GM19351 (cell line): ENCODE results near the gene CIC.

Experiments used
- ATAC-seq: cut with Tn5 transposase; IDR thresholded peaks from one replicate; pipeline ENCODE4 v1.9.1; 2021; ENCODE audit warnings: mild to moderate bottlenecking, moderate library complexity; ENCODE audit not compliant: unreplicated experiment

Gene CIC

GRCh38 chr19:42303101-42303464, 34.0 kb downstream of the CIC start:
- ATAC-seq = no peak

GRCh38 chr19:42303876-42304275, 34.8 kb downstream of the CIC start:
- no peak for ATAC-seq

GRCh38 chr19:42306646-42307045, 37.6 kb downstream of the CIC start:
- no peak for ATAC-seq

GRCh38 chr19:42309686-42310085, 40.6 kb downstream of the CIC start:
- no peak for ATAC-seq

GRCh38 chr19:42311657-42312056, 42.6 kb downstream of the CIC start:
- ATAC-seq = no peak

GRCh38 chr19:42312370-42312769, 43.3 kb downstream of the CIC start:
- no peak for ATAC-seq

- no peak for ATAC-seq
Observed at GRCh38 chr19:42313096-42313839, 44.2 kb downstream of the CIC start, which contains the start of gene TMEM145. Gene TMEM145 (plus strand): TSS chr19:42313309. CDS start chr19:42313377, 68 bp downstream.

GRCh38 chr19:42313840-42314755, 45.0 kb downstream of the CIC start:
- no peak for ATAC-seq

- ATAC-seq = no peak
Observed at GRCh38 chr19:42315024-42315423, 46.0 kb downstream of the CIC start.

- peak; percentile 63 for ATAC-seq
Observed at GRCh38 chr19:42316223-42317211, 47.5 kb downstream of the CIC start.

GRCh38 chr19:42317535-42317934, 48.5 kb downstream of the CIC start:
- ATAC-seq = no peak

- ATAC-seq = no peak
Observed at GRCh38 chr19:42322305-42322704, 53.3 kb downstream of the CIC start.

GRCh38 chr19:42323473-42323851, 54.4 kb downstream of the CIC start:
- no peak for ATAC-seq

GRCh38 chr19:42323852-42324654, 55.0 kb downstream of the CIC start:
- no peak for ATAC-seq

- no peak for ATAC-seq
Observed at GRCh38 chr19:42324655-42325307, 55.7 kb downstream of the CIC start.

- peak; percentile 86 for ATAC-seq
Observed at GRCh38 chr19:42325308-42325895, 56.4 kb downstream of the CIC start, which contains the start of gene MEGF8. Gene MEGF8 (plus strand): TSS chr19:42325635. CDS start chr19:42326244, 609 bp downstream.

GRCh38 chr19:42325896-42326771, 57.1 kb downstream of the CIC start:
- ATAC-seq = peak; percentile 16

GRCh38 chr19:42326969-42327368, 57.9 kb downstream of the CIC start:
- ATAC-seq = no peak
